ENCODE measurements around the gene DNASE2.

The DNASE2 gene

GRCh38 chr19:12833738-12834565 is 47.3 kb downstream of the DNASE2 start:
- no peak for DNase-seq (ENCODE audit: low spot score)

GRCh38 chr19:12833418-12833737 is 47.9 kb downstream of the DNASE2 start:
- no peak for DNase-seq (ENCODE audit: low spot score)

- DNase-seq (ENCODE audit: low spot score), result no peak
Measured at GRCh38 chr19:12828494-12828893, 52.8 kb downstream of the DNASE2 start.

- no peak for DNase-seq (ENCODE audit: low spot score)
Measured at GRCh38 chr19:12825254-12826131, 55.8 kb downstream of the DNASE2 start.

Data from kidney capillary endothelial cell (primary cell).